ENCODE results near the gene CTU2. TPM values are rescaled to one million over a fixed set of nuclear protein-coding genes. Genes with fewer than 3 reads are reported as not detected.

The CTU2 gene
- total RNA-seq, 1 experiment from 2014 or later: 52.4 TPM

DNA sequence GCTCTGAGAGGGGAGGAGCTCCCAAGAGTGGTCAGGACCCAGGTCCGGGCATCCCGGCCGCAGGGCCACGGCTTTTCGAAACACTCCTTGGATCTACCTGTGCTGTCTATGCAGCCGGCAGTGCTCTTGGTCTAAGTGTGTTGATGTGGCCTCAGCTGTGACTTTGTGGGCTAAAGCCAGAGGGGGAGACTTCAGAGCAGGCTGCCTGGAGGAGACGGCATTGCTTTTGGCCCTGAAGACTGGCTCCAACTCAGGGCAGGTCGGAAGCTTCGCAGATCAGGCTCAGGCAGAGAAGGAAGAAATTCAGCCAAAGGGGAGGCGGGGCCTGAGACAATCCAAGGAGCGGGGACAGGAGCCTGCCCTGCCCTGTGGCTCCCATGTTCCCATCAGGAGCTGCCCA lies 47.3 kb downstream of the CTU2 start (continued):
- no peak for TF ChIP-seq STAT6 (CRISPR knock-in tag; conservative IDR thresholded peaks at IDR 0.05; ENCODE audit: low read depth)
- TF ChIP-seq, protein P1, sequence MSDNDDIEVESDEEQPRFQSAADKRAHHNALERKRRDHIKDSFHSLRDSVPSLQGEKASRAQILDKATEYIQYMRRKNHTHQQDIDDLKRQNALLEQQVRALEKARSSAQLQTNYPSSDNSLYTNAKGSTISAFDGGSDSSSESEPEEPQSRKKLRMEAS (CRISPR knock-in tag; IDR thresholded peaks at IDR 0.05): no peak
- no peak for TF ChIP-seq ZNF121 (CRISPR knock-in tag; IDR thresholded peaks at IDR 0.05)
- TF ChIP-seq GABPB1 (CRISPR knock-in tag; IDR thresholded peaks at IDR 0.05): no peak
- TF ChIP-seq MXD4 (CRISPR knock-in tag; IDR thresholded peaks at IDR 0.05; ENCODE audit: borderline replicate concordance): no peak
- TF ChIP-seq, protein P2, sequence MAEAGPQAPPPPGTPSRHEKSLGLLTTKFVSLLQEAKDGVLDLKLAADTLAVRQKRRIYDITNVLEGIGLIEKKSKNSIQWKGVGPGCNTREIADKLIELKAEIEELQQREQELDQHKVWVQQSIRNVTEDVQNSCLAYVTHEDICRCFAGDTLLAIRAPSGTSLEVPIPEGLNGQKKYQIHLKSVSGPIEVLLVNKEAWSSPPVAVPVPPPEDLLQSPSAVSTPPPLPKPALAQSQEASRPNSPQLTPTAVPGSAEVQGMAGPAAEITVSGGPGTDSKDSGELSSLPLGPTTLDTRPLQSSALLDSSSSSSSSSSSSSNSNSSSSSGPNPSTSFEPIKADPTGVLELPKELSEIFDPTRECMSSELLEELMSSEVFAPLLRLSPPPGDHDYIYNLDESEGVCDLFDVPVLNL (CRISPR knock-in tag; IDR thresholded peaks at IDR 0.05; ENCODE audit: borderline replicate concordance, low read depth): no peak
- no peak for TF ChIP-seq ATF3 (CRISPR knock-in tag; conservative IDR thresholded peaks at IDR 0.05)
- TF ChIP-seq ZNF317 (CRISPR knock-in tag; IDR thresholded peaks at IDR 0.05; ENCODE audit: borderline replicate concordance, low read depth): no peak

DNA sequence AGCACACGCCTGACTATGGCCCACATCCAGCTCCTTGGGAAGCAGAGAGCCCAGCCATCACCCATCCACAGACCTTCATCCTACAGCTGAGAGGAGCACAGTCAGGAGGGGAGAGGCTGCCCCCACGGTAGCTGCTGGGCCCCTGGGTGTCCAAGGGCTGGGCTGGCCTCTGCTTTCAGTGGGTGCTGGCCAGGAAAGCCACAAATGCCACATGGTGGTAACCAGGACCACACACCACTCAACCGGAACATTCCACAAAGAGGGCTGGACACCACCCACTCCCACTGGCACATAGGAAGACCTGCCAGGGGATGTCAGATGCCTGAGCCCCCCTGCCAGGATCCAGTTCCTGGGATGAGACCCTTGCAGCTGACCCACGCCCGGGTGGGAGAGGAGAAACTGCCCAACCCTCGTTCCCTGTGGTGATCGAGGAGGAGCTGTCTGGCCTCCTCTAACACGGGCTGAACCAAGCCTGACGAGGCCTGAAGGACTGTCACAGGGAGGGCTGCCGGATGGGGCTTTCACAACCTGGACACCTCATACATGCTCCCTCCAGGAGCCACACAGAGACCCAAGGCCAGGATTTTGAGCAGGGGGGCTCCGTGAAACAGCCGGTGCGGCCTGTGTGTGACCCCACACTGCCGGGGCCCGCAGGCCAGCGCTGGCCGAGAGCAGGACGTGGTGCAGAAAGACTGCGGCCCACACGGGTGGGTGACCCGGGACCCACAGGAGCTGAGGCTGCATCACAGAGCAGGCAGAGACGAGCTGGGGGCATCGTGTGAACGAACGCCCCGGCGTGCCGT lies 48.0 kb downstream of the CTU2 start:
- POLR2A ChIA-PET: interaction anchor here (0.5 to 2.8 kb wide), 3 partner anchors 9 to 582 kb away, joined by 3 to 10 read pairs (median 3); no protein-coding TSS in a partner anchor
- H3K4me1 Mint-ChIP-seq: peaks cover 15% of the 10 kb centered on the region
- ATAC-seq: no peak
- TF ChIP-seq, protein P3, sequence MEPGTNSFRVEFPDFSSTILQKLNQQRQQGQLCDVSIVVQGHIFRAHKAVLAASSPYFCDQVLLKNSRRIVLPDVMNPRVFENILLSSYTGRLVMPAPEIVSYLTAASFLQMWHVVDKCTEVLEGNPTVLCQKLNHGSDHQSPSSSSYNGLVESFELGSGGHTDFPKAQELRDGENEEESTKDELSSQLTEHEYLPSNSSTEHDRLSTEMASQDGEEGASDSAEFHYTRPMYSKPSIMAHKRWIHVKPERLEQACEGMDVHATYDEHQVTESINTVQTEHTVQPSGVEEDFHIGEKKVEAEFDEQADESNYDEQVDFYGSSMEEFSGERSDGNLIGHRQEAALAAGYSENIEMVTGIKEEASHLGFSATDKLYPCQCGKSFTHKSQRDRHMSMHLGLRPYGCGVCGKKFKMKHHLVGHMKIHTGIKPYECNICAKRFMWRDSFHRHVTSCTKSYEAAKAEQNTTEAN (CRISPR knock-in tag; IDR thresholded peaks at IDR 0.05): no peak
- TF ChIP-seq ZNF232 (CRISPR knock-in tag; IDR thresholded peaks at IDR 0.05): no peak
- TF ChIP-seq HMGA2 (CRISPR knock-in tag; IDR thresholded peaks at IDR 0.05): no peak
- TF ChIP-seq, protein P4, sequence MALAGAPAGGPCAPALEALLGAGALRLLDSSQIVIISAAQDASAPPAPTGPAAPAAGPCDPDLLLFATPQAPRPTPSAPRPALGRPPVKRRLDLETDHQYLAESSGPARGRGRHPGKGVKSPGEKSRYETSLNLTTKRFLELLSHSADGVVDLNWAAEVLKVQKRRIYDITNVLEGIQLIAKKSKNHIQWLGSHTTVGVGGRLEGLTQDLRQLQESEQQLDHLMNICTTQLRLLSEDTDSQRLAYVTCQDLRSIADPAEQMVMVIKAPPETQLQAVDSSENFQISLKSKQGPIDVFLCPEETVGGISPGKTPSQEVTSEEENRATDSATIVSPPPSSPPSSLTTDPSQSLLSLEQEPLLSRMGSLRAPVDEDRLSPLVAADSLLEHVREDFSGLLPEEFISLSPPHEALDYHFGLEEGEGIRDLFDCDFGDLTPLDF (CRISPR knock-in tag; IDR thresholded peaks at IDR 0.05): no peak
- no peak for TF ChIP-seq PREB (CRISPR knock-in tag; IDR thresholded peaks at IDR 0.05; ENCODE audit: borderline replicate concordance)
- no peak for TF ChIP-seq ZBTB21 (CRISPR knock-in tag; IDR thresholded peaks at IDR 0.05; ENCODE audit: borderline replicate concordance)
- TF ChIP-seq, protein P5, sequence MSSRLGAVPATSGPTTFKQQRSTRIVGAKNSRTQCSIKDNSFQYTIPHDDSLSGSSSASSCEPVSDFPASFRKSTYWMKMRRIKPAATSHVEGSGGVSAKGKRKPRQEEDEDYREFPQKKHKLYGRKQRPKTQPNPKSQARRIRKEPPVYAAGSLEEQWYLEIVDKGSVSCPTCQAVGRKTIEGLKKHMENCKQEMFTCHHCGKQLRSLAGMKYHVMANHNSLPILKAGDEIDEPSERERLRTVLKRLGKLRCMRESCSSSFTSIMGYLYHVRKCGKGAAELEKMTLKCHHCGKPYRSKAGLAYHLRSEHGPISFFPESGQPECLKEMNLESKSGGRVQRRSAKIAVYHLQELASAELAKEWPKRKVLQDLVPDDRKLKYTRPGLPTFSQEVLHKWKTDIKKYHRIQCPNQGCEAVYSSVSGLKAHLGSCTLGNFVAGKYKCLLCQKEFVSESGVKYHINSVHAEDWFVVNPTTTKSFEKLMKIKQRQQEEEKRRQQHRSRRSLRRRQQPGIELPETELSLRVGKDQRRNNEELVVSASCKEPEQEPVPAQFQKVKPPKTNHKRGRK (CRISPR knock-in tag; IDR thresholded peaks at IDR 0.05; ENCODE audit: borderline replicate concordance): no peak
- TF ChIP-seq STAT6 (CRISPR knock-in tag; conservative IDR thresholded peaks at IDR 0.05; ENCODE audit: low read depth): no peak
- TF ChIP-seq TEAD4 (CRISPR knock-in tag; IDR thresholded peaks at IDR 0.05): no peak
- TF ChIP-seq, protein P6, sequence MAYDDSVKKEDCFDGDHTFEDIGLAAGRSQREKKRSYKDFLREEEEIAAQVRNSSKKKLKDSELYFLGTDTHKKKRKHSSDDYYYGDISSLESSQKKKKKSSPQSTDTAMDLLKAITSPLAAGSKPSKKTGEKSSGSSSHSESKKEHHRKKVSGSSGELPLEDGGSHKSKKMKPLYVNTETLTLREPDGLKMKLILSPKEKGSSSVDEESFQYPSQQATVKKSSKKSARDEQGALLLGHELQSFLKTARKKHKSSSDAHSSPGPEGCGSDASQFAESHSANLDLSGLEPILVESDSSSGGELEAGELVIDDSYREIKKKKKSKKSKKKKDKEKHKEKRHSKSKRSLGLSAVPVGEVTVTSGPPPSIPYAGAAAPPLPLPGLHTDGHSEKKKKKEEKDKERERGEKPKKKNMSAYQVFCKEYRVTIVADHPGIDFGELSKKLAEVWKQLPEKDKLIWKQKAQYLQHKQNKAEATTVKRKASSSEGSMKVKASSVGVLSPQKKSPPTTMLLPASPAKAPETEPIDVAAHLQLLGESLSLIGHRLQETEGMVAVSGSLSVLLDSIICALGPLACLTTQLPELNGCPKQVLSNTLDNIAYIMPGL (CRISPR knock-in tag; IDR thresholded peaks at IDR 0.05): no peak
- no peak for TF ChIP-seq ZNF416 (CRISPR knock-in tag; IDR thresholded peaks at IDR 0.05)
- TF ChIP-seq RORB (CRISPR knock-in tag; IDR thresholded peaks at IDR 0.05): no peak

More for the DNA sequence above, 48.0 kb downstream of the CTU2 start:
- Mint-ChIP-seq H3K4me3 (no peak overlapping the region), H3K9me3 (no peaks in the 10 kb centered on the region), H3K27me3 (ENCODE audit: low read depth) (no peaks in the 10 kb centered on the region), H3K27ac (no peak overlapping the region), H3K36me3 (no peaks in the 10 kb centered on the region)
- CTCF ChIA-PET: interaction anchor here (0.9 to 9.0 kb wide), 13 partner anchors 9 to 413 kb away, joined by 3 to 185 read pairs (median 6); partner anchors contain the start of genes APRT and PIEZO1
- DNase-seq (ENCODE audit: low spot score): no peak
